Activated effector memory CD4-positive, alpha-beta T cell treated with Interleukin-2 at 50 U/mL for 16 hours (primary cell): ENCODE data around the gene CSNK1G1.
"Not testable (repeated sequence)": the region's sequence is repeated elsewhere in the genome, so short reads cannot be mapped to it uniquely, and the experiment has no call there.

Source experiments
- DNase-seq: peaks from one replicate; pipeline ENCODE4 v3.0.0-alpha.2; 2020

Gene CSNK1G1

DNA sequence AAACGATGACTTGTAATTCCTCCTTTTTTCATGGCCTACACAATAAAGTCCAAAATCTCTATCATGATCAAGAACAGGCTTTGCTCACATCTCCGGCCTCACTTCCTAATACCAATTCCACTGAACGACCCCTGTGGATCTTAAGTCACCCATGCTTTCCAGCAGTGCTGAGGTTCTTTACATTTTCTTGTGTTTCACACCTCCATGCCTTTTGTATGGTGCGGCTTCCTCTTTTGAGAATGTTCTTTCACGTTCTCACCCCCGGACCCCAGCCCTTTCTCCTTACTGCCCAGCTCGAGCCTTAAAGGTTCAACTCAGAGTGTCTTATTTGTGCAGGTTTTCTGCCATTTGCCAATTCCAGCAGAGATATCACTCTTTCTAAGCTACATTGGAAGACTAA lies 70.1 kb downstream of the CSNK1G1 start:
- no peak for DNase-seq

DNA sequence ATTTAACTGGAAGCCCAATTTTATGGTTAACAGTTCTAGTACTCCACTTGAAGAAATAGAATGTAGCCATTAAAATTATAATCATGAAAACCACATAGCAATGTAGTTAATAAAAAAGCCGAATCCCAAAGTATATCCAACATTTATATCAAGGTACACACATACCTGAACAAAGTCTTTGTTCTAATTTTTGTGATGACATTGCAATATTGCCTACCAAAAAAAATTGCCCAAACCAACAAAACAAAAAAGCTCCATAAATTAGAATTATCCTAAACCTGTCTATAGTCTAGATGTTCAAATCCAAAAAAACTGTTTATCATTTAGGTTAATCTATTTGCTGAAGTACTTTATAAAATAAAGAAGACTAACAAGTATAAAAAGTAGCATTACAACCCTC lies 70.8 kb downstream of the CSNK1G1 start:
- DNase-seq = no peak

DNA sequence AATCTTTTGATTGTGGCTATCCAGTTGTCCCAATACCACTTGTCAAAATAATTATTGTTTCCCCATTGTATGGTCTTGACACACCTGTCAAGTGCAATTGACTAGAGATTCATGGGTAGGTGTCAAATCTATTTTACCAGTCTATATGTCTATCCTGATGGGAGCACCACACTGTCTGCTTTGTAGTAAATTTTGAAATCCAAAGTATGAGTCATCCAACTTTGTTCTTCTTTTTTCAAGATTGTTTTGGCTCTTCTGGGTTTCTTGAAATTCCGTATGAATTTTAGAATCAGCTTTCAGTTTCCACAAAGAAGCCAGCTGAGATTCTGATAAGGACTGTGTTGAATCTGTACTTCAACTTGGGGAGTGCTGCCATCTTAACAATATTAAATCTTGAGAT lies 71.9 kb downstream of the CSNK1G1 start:
- DNase-seq = no peak

DNA sequence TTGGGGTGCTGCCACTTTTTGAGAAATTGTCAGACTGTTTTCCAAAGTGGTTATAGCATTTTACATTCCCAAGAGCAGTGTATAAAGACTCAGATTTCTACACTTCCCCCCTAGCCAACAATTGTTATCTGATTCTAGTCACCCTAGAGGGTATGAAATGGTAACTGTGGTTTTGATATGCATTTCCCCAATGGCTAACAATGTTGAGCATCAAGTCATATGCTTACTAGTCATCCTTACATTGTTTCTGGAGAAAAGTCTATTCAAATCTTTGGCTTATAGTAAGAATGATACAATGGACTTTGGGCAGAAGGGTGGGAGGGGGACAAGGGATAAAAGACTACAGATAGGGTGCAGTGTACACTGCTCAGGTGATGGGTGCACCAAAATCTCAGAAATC lies 73.3 kb downstream of the CSNK1G1 start:
- no peak for DNase-seq

DNA sequence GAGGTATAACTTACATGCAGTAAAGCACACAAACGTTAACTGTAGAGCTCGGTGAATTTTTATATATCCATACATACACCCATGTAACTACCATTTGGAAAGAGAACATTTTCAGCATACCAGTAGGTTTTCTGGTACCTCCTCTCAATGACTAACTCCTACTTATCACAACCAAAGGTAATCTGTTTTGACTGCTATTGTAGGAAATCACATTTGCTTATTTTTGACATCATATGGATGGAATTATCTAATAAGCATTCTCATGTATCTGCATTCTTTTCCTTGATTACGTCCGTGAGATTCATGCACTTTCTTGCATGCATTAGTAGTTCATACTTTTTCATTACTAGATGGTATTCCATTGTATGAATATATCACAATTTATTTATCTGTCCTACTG lies 76.8 kb downstream of the CSNK1G1 start:
- no peak for DNase-seq

DNA sequence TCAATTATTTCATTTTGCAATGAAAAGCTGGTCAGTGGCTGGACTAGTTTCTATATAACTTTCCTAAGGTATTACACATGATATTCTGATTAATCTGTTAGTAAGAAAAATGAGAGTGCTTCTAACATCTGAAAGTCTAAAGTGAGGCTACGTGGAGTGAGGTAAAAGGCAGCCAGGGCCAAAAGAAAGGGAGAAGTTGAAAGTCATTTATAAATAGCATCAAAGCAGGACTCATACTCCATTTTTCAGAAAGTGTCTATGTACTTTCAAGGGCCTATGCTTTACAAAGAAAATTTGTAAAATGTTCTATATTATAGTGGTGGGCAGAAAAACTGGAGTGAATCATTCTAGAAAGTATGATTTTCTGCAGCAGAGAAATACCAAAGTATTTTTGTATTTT lies 80.0 kb downstream of the CSNK1G1 start:
- DNase-seq = no peak

DNA sequence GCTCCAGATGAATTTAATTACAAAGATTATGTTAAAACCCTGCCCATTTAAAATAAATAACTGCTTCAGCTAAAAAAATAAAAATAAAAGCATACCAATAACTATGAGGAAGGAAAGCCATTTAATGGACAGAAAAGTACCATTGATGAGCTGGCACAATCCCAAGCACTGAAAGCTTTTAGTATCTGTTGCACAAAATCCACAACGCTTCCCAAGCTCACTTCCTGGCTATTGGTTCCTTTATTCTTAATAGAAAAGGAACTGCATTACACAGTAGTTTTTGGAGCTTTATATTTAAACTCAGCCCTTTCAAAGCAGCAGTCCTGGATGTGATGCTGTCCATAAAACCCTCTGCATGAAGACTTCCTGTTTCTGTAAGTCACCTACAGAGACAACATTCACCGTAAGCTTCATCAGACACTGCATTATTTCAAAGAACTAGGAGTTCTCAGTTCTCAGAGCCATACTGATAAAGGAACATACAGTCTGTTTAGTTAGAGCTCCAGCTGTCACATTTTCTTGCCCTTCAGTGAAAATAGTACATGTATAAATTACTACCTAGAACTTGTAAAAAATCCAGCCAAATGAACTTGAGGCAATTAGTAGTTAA lies 81.5 kb downstream of the CSNK1G1 start:
- no peak for DNase-seq

DNA sequence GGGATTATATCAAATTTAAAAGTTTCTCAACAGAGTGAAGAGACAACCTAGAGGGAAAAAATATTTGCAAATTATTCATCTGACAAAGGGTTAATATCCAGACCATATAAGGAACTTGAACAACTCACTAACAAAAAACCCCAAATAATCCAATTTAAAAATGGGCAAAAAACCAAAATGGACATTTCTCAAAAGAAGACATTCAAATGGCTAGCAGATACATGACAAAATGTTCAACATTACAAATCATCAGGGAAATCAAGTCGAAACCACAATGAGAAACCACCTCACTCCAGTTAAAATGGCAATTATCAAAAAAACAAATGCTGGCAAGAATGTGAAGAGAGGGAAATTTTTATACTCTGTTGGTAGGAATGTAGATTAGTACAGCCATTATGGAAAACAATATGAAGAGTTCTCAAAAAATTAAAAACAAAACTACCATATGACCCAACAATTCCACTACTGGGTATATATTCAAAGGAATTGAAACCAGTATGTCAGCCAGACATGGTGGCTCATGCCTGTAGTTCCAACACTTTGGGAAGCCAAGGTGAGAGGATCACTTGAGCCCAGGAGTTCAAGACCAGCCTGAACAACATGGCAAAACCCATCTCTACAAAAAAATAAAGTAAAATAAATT lies 88.5 kb downstream of the CSNK1G1 start:
- no peak for DNase-seq

DNA sequence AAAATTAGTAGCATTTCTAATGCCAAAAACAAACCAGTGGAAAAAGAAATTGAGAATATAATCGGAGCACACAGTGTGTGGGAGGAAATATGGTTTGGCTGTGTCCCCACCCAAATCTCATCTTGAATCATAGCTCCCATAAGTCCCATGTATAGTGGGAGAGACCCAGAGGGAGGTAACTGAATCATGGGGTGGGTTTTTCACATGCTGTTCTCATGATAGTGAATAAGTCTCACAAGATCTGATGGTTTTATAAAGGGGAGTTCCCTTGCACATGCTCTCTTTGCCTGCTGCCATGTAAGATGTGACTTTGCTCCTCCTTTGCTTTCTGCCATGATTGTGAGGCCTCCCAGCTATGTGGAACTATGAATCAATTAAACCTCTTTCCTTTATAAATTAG lies 90.8 kb downstream of the CSNK1G1 start:
- not testable (repeated sequence) for DNase-seq

DNA sequence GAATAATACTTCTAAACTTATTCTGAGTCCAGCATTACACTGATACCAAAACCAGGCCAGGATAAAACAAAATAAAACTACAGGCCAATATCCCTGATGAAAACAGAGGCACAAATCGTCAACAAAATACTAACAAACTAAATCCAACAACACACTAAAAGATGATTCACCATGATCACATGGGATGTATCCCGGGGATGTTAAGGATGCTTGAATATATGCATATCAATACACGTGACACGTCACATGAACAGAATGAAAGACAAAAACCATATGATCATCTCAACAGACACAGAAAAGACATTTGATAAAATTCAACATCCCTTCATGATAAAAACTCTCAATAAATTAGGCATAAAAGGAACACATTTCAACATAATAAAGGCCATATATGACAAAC lies 91.5 kb downstream of the CSNK1G1 start:
- DNase-seq = no peak

DNA sequence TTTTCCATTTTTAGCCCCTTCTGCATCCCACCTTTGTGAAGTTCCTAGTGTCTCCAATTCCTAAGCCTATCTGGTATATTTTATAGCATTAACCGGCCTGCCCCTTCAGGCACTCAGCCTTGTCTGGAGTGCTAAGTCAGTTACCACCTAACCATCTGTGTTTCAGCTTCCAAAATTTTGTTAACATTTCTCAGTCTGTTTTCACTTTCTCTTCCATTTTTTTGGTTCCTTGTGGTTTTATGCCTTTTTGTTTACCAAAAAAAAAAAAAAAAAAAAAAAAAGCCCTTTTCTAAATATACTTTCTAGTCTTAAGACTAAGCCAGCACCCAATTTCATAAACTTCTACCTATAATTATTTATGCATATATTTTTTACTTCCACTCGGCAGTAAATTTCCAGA lies 92.4 kb downstream of the CSNK1G1 start:
- no peak for DNase-seq

DNA sequence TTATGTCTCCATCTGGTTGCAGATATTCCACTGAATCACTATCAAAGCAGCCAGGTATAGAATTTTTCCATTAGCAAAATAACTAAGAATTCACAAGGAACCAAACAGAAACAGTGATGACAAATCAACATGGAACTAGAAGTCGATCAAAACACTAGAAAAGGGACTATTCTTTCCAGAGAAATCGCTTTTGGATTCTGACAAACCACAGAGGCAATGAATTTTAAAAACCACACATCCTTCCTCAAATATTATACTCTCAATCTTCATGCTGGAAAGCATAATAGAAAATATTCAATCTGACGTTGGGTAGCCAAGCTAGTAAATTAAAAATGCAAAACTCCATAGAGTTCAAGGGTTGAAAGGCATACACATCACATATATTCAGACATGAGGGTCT lies 99.9 kb downstream of the CSNK1G1 start:
- DNase-seq = no peak

DNA sequence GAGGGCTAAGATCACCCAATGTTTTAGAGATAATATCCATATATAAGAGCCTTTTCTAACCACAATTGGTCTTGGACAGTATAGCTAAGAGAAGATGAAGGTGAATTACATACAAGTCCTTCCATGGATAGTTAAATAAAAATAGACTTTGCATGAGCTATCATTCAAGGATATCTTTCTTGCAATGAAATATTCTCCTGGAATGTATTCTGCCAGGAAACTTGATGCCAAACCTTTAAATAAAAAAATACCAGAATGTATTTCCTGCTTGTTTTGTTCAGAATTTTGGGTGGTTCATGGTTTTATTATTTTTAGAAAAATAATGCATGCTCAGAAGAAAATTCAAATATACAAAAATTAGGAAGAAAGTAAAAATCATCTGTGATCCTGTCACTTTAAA lies 104.3 kb downstream of the CSNK1G1 start:
- no peak for DNase-seq

DNA sequence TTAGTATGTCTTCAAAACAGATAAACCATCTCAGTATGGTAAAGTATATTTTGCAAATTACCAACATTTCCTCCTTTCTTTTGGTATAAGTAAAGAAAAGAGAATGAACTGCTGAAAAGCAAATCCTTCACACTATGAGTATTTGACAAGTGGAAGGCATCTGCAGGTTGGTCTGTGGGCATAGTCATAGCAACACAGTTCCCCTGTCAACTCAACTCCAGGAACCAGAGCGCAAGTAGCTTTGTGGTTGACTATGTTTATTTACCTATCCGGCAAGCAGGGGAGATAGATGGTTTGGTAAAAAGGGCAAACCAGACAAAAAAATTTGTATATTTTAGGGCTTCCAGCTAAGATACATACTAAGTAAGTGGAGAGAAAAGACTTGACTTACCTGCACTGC lies 104.9 kb downstream of the CSNK1G1 start:
- DNase-seq = no peak

DNA sequence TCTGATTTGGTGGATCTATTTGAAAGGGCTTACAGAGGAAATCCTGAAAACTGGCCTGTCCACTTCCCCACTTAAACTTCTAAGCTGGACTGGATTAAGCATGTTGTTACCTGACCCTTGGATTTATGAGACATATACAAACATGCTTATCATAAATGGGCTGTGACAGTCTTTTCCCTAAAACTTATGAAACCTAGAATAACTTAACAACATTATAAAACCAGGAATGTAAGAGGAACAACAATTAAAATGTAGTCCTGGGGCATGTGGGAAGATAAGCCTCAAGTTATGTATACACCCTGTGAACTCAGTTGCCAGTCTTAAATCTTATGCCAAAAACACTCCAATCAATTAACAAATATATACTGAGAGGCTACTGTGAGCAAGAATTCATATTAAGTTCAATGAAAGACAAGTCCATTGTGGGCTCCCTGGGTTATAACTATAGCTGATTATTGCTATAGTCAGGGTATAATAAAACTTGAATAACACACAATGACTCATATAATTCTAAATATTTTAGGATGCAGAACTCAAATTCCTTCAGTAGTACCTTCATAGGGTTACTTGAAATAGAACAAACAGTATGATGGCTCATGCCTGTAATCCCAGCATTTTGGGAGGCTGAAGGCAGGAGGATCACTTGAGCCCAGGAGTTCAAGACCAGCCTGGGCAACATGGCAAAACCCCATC lies 105.9 kb downstream of the CSNK1G1 start:
- no peak for DNase-seq

DNA sequence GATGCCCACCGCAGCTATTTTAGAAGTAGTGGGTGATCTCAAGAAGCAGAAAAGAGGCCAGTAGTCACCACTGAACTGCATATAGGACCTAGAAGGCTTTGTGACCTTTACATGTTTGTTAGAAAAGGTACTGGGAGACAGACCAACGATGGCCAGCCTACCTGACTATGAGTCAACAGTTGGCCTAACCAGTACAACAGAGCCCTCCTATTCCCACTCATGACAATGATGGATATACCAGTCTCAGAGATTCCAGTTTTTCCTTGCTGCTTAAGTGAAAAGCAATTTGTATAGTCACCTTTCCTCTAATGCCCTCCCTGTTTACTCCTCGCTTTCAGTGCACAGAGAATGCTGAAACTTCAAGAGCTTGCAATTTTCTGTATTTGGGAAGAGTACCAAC lies 106.6 kb downstream of the CSNK1G1 start:
- DNase-seq = no peak

DNA sequence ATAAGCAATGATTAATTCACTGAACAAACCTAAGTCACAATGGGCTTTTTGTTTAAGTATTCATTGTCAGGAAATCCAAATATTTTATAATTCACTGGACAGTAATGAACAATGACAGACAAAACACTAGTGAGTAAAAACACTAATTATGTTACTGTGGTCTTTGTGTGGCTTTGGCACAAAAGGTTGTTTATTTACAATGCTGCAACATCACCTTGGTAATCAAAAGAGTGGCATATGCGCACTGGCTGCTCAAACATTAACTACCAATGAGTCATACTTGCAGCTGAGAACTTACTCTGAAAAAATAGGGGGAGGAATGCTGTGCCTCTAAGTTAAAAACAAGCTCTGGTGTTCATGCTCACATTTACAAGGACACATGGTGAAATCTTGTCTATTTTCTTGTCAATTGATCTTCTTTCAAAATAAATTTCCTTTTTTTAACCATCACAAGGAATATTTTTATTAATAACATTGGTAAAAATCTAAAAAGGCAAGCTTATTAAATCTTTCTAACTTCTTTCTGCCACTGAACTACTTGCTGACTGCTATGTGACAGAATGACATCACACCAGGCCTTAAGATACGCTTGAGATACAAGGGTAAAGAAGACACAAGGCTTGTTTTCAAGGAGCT lies 107.9 kb downstream of the CSNK1G1 start:
- no peak for DNase-seq

DNA sequence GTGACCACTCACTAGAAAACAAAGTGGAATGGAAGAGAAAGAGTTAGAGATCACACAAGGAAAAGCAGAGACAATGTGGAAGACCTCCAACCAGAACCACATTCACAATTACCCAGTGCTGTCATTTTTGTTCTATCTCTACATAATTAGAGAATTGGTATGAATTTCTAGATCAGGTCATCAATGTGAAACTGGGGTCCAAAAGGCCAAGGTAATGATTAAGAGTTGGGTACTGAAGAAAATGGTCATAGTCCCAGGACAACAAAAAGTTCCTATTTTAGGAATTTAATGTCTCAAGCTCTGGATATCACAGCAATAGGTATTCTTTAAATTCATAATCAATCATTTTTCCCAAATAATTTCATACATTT lies 108.5 kb downstream of the CSNK1G1 start:
- DNase-seq = no peak

DNA sequence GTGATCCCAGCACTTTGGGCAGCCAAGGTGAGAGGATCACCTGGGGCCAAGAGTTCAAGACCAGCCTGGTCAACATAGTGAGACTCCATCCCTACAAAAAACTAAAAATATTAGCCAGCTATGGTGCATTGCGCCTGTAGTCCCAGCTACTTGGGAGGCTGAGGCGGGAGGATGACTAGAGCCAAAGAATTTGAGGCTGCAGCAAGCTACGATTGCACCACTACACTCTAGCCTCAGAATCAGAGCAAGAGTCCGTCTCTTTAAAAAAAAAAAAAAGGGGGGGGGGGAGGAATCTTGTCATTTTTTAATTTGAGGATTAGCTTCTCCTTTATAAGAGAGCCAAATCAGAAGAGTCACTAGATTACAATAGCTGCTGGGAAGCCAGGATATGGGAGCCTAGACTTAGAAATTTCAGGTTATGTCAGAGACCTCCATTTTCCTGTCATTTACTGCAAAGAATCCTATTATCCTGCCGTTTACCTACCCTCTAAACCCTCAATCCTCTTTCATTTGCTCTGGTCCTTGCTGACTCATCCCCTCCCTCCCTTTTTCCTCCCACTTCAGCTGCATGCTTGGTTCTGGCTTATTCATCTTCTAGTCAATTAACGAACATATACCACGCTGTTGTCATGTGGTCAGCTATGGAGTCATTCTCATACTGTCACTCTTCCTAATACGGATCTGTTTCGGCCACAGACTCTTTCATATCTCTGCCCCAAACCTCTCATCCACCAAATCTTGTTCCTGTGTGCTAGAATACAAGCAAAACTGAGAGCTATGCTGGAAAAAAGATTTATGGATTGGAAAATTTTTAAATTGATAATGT lies 109.4 kb downstream of the CSNK1G1 start:
- DNase-seq = no peak

DNA sequence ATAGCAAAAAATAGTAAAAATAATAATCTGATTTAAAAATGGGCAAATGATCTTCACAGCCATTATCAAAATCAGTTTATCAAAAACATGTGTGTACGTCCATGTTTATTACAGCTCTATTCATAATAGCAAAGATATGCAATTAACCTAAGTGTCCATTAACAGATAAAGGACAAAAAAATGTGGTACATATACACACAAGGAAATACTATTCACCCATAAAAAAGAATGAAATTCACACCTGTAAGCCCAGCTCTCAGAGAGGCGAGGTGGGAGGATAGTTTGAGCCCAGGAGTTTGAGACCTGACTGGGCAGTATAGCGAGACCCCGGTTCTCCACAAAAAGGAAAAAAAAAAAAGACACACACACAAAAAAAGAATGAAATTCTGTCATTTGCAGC lies 110.6 kb downstream of the CSNK1G1 start:
- DNase-seq = no peak

DNA sequence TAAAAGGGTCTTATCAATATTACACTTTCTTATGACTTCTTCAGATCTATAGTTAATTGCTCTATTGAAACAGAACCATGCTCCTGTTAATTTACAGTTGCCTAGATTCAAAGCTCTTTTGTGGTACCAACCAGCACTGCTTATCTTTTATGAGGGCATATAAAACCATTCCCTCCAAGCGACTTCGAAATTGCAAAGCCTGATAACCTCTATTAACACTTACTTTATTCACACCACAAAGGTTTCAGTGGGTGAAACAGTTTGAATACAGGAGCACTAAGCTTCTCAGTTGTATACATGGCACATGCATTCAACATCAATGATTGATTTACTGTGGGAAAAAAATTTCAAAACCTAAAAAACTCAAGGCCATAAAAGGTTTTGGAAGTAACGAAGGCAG lies 118.3 kb downstream of the CSNK1G1 start:
- DNase-seq = no peak

DNA sequence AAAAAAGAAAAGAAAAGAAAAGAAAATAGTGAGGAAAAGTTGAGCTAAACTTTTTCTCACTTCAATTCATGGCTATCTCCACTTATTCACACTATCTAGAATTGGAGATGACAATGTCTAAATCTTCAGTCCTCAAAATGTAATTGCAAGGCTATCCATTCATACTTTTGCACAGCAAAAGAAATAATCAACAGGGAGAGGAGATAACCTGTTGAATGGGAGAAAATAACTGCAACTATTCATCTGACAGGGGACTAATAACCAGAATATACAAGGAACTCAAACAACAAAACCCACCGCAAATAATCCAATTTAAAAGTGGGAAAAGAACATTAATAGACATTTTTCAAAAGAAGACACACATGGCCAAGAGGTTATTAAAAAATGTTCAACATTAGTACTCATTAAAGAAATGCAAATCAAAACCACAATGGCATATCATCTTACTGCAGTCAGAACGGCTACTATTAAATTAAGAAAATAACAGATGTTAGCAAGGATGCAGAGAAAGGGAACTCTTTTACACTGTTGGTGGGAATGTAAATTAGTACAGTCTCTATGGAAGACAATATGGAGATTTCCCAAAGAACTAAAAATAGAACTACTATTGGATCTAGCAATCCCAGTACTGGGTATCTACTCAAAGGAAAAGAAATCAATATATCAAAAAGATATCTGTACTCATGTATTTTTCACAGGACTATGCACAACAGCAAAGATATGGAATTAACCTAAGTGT lies 119.6 kb downstream of the CSNK1G1 start:
- no peak for DNase-seq

DNA sequence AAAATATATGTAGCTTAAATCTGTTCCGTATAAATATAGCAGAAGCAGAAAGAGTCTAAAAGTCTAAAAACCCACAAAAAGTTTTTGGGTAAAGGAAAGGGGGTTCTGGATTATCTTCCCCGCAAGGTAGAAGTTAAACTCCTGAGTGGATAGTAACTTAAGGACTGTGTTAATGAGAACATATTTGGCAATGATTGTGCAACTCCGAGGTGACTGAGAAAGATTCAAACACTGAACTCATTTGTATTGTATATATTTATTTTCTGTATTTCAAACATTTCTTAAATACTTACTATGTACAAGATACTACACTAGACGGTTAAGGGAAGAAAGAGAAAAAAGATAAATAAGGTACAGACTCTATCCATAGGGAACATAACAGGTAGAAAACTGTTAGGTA lies 120.4 kb downstream of the CSNK1G1 start:
- DNase-seq = no peak
